Activated naive CD8-positive, alpha-beta T cell treated with anti-CD3 and anti-CD28 coated beads, Interleukin-2, amount 50 U/mL, for 16 hours (primary cell): ENCODE measurements around the gene CD36.

ENCODE experiments used
- DNase-seq: peaks from one replicate; pipeline ENCODE4 v3.0.0-alpha.2; 2020; ENCODE audit warnings: low read depth, low spot score

CD36 gene

GRCh38 chr7:80703272-80703671 is 64.8 kb downstream of the CD36 start:
- DNase-seq: no peak

DNA sequence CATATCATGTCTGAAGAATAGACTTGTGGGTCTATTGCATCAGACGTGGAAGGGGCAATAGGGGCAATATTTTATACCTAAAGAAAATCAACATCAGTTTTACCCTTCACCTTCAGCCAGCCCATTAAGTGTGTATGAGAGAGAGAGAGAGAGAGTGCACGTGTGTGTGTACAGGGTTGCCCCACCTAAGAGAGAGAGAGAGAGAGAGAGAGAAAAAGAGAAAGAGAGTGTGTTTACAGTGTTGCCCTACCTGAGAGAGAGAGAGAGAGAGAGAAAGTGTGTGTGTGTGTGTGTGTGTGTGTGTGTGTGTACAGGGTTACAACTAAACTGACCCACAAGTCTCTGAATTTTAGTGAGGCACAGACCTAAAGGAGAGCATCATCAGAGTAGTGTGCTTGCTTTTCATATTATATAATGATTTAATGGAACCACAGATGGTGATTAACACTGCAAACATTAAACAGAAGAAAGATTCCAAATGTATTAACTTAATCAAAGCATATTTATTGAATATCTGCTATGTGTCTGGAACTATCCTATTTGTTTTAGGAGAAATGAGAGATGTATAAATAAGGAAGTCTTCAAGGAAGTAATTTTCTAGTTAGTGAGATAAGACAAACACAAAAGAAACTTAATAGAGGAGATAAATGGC is 66.8 kb downstream of the CD36 start:
- no peak for DNase-seq

DNA sequence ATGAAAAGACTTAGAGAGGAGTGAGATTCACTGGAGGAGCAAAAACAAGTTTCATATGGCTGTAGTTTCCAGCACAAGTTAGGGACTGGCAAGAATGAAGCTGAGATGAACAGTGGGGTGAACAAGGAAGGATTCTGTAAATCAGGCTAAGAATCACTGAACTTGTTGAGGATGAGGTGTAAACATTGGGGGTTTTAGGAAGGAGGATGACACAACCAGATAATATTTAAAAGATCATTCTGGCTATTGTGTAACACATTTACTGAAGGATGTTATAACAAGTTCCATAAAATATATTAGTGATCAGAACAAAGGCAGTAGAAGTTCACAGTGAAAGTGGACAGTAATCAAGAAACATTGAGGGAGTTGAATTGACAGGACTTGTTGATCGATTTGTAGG is 68.9 kb downstream of the CD36 start:
- DNase-seq: no peak

- no peak for DNase-seq
These were observed 69.7 kb downstream of the CD36 start for GRCh38 chr7:80708123-80708522.

- DNase-seq: no peak
These were observed 73.1 kb downstream of the CD36 start for GRCh38 chr7:80711531-80711930.

DNA sequence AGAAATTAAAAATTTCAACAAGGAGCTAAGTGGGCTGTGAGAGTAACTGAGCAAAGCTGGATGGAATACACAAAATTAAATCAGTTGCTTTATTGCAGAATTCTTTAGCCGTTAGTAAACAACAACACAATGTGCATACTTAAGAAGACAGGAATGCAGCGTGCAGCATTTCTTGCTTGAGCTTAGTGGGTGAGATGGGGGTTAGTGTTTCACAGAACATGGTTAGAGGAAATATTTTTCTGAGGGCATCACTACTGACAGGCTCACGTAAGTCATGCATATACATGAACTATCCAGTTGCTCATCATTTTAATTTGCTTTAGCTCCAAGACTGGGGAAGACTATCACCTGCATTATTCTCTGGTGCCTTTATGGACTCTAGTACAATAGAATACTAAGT is 80.8 kb downstream of the CD36 start:
- DNase-seq: no peak

DNA sequence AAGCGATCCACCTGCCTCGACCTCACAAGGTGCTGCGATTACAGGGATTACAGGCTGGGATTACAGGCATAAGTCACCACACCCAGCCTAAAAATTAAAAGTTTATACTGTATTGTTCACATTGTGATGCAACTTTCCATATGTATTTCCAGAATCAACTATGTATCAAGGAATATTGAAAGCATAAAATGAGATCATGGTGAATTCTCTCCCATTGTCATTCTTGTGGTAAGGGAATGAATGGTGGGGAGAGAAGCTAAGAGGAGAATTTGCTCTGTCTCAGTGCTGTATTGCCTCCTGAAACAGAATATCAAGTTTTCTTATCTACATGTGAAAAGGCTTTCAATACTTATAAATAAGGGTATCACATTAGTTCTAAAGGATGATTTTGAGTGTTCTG is 81.7 kb downstream of the CD36 start:
- DNase-seq: no peak

DNA sequence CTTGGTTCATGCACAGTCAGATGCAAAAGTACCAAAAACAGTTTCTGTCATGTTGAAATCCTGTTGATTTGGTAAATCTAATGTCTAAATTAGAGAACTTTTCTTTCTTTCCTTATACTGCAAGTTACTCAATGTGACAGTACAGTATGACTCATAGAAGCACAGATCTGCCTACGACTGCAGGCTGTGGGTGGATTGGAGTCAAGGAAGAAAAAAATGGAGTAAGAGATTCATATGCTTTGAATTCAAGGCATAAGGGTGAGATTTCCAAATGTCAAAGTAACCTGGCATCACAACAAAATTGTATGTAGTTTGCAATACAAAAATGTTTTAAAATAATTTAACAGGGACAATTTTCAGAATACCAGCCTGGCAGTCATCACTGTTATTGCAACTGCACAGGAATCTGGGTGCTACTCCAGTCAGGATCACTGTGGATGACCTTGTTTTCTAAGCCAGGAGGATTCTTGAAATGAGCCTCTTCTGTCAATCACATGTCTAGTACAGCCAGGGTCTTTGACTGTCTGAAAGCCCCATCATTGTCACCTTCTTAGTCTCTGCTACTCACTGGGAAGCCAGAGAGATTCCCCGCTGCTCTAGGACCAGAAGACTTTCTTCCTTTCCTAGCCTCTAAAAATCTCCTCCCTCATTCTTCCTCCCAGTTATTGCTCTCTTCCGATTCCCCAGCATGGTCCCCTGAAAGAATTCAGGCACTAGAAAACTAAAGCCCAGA is 83.6 kb downstream of the CD36 start:
- DNase-seq: no peak

DNA sequence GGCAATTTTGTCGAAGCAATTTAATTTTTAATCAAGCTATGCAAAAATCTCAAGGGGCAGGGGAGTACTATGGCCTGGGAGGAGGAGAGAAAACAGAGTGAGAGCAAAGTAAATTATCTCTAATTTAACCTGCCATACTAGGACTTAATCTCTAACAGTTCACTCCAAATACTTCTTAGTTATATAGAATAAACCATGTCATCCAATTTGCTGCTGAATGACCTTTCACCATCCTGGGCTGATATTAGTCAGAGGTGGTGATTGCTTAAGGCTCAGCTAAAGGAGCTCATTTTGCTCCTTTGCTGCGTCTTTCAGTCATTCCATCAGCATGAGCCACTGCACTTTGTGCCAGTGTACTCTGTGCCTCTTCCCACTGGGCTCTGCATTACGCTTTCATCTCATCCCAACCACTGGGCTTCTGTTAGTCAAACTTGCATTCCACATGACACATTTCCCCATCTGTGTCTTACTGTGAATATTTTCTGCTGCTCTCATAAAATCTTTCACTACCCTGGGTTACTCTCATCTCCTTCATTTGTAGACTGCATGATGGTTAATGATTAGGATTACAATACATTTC is 84.3 kb downstream of the CD36 start:
- no peak for DNase-seq

DNA sequence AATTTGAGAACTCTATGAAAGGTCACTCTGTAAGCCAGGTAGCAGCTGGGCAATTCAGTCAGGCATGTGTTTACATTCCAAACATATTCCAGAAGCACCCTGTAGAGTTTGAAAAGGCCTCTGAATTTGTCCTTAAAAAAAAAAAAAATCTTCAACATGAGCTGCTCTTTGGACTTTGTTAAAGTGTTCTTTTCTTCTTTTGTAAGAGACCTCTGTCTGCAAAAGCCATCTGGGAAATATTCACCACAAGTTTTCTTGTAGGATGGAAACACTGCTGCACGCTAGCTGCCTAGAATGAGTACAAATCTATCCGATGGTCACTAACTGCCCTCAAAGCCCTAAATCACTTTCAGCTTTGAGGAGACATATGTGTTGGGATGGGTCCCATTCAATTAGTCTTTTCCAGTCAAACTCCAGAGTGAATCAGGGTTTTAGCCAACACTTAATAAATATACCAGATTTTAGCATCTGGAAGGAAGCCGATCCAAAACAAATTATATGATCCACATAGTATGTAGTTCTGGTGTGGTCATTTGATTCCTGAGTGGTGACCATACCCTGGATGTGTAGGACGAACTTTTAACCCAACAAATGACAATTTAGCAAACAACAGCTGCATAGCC is 85.9 kb downstream of the CD36 start:
- DNase-seq: no peak

GRCh38 chr7:80725181-80725611 is 86.8 kb downstream of the CD36 start:
- DNase-seq: no peak
